Measurements from ENCODE around the gene MAGEB1.

The MAGEB1 gene

GRCh38 chrX:30246769-30247489 is at the start of gene MAGEB1:
Gene MAGEB1 (plus strand): TSS chrX:30247146. CDS start chrX:30250494, 3,348 bp downstream.
- H3K4me3 ChIP-seq (ENCODE audit: low read depth, low read length) = no peak within 1 kb of the TSS
- TF ChIP-seq, protein P1, sequence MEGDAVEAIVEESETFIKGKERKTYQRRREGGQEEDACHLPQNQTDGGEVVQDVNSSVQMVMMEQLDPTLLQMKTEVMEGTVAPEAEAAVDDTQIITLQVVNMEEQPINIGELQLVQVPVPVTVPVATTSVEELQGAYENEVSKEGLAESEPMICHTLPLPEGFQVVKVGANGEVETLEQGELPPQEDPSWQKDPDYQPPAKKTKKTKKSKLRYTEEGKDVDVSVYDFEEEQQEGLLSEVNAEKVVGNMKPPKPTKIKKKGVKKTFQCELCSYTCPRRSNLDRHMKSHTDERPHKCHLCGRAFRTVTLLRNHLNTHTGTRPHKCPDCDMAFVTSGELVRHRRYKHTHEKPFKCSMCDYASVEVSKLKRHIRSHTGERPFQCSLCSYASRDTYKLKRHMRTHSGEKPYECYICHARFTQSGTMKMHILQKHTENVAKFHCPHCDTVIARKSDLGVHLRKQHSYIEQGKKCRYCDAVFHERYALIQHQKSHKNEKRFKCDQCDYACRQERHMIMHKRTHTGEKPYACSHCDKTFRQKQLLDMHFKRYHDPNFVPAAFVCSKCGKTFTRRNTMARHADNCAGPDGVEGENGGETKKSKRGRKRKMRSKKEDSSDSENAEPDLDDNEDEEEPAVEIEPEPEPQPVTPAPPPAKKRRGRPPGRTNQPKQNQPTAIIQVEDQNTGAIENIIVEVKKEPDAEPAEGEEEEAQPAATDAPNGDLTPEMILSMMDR (IDR thresholded peaks at IDR 0.05; ENCODE audit: low read depth, low read length) = no peak

GRCh38 chrX:30212172-30212571 is 34.8 kb upstream of the MAGEB1 start:
- TF ChIP-seq, protein P1 (IDR thresholded peaks at IDR 0.05; ENCODE audit: low read depth, low read length) = no peak
- no peak overlapping the region for H3K4me3 ChIP-seq (ENCODE audit: low read depth, low read length)

DNA sequence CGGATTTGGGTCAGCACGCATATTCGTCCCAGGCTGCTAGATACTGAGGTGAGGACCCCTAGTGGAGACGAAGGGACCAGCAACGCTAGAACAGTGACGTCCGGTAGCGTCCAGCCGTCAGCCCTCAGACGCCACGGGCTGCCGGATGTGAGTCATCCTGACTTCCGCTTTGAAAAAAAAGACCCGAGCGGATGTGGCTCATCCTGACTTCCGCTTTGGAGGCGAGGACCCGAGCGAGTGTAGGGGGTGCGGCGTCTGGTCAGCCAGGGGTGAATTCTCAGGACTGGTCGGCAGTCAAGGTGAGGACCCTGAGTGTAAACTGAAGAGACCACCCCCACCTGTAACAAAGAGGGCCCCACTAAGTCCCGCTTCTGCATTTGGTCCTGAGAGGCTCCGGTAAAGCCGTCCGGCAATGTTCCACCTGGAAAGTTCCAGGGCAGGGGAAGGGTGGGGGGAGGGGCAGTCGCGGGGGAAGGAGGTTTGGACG is 31.5 kb upstream of the MAGEB1 start, which contains the start of gene MAGEB2:
Gene MAGEB2, plus strand, starts transcription at position 207 of the 487 bp plus-strand sequence. CDS start 3,018 bp downstream, outside the sequence.
- TF ChIP-seq, protein P1 (IDR thresholded peaks at IDR 0.05; ENCODE audit: low read depth, low read length) = no peak
- H3K4me3 ChIP-seq (ENCODE audit: low read depth, low read length) = no peak within 1 kb of the TSS

DNA sequence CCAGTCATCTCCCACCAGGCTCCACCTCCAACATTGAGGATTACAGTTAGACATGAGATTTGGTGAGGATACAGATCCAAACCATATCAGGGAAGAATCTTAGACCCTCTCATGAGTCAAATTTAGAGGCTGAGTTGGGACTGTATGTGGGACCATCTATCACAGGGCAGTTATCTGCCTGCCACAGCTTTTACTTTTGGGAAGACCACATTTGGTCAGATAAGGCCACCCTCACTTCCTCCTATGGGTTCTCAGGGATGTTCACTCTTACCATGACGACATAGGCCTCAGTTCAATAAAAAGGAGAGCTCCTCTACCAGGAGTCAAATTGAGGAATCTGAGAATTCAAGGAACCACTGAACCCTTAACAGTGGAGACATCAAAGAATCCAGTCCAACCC is 29.5 kb upstream of the MAGEB1 start:
- TF ChIP-seq, protein P1 (IDR thresholded peaks at IDR 0.05; ENCODE audit: low read depth, low read length) = no peak
- no peak overlapping the region for H3K4me3 ChIP-seq (ENCODE audit: low read depth, low read length)

GRCh38 chrX:30219372-30219771 is 27.6 kb upstream of the MAGEB1 start:
- TF ChIP-seq, protein P1 (IDR thresholded peaks at IDR 0.05; ENCODE audit: low read depth, low read length) = no peak
- no peak overlapping the region for H3K4me3 ChIP-seq (ENCODE audit: low read depth, low read length)

GRCh38 chrX:30220661-30221060 is 26.3 kb upstream of the MAGEB1 start:
- TF ChIP-seq, protein P1 (IDR thresholded peaks at IDR 0.05; ENCODE audit: low read depth, low read length) = no peak
- no peak overlapping the region for H3K4me3 ChIP-seq (ENCODE audit: low read depth, low read length)

DNA sequence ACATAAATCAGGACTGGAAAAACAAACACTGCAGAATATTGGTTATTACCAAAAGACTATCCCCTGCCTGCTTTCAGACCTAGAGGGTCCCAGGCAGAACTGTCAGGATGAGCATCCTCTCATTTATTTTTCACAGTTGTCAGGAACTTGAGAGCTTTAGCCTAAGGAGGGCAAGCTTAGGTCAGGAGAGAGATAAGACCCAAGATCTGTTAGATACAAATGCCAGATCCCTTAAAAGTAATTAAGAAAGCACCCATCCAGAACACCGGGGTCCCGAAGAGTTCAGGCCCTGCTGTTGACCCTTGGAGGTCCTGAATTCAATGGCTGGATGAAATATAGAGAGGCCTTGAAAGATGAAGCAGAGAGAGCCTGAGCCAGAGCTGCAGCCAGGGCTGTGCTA is 22.4 kb upstream of the MAGEB1 start:
- H3K4me3 ChIP-seq (ENCODE audit: low read depth, low read length) = no peak overlapping the region
- TF ChIP-seq, protein P1 (IDR thresholded peaks at IDR 0.05; ENCODE audit: low read depth, low read length) = no peak
